Hematopoietic multipotent progenitor cell treated with erythropoietin and hydrocortisone succinate and interleukin-3 and kit ligand, for 17 days (in vitro differentiated cells): ENCODE results near the gene GSTP1.

Experiments
- DNase-seq: peaks from one replicate; pipeline ENCODE4 v3.0.0-alpha.2; 2015; ENCODE audit warnings: low spot score

GSTP1 gene

DNA sequence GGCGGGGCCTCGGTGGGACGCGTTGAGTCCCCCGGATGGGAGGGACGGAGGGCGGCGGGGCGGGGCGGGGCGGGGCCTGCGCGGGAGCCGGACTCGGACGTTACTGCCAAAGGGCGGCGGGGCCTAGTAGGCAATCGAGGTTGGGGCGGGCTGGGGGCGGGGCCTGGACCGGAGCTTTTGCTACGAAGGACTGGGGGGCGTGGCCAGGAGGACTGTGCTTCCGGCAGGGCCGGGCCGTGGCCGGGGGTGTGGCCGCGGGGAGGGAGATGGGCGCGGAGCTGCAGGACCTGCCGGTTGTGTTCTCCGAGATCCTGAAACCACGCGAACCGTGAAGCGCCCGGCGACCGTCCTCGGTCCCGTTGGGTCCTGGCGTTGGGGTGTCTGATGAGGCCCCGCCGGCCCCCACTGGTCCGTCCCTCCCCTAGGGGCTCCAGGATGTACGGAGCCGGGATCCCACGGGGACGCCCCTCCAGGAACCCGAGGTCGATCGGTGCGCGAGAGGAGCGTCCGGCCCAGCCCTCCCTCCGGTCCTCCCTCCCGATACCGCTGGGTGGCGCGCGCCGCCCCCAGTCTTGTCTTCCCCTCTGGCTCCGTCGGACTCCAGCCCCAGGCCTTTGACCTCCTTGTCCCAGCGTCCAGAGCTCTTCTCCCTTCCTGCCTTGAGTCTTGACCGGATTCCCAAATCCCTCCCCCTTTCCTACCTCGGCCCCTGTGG is 46.8 kb downstream of the GSTP1 start:
- DNase-seq = peak; percentile 94

DNA sequence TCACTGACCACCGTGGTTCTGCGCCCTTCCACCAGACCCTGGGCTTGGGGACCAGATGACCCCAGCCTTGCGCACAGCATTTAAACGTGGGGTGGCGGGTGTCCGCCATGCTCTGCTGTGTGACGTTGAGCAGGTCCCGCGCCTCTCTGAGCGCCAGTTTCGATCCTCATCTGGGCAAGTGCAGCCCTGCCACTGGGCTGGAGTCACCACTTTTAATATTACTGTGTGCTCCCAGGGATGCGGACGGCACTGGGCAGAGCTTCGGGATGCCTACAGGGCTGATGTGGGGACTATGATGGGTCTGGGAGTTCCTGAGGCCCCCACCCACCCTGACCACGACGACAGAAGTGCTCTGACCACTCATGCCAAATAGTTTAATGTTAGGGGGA is 47.3 kb downstream of the GSTP1 start:
- DNase-seq = no peak

DNA sequence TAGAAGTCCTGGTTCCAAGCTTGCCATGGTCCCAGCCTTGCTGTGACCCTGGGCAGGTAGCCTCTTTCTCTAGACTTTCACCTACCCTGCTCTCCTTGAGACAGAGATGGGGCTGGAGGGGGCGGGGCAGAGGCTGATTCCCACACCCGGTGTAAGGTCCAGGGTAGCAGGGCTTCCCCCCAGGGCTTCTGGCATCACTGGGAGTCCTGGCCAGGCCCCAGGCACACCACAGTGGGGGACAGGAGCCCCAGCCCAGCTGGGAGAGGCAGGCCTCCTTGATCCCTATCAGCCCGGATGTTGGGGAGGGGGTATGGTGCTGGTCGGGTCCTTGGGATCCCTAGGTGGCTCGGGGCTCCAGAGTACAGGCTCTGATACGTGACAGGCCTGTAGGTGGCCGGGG is 47.8 kb downstream of the GSTP1 start:
- no peak for DNase-seq

DNA sequence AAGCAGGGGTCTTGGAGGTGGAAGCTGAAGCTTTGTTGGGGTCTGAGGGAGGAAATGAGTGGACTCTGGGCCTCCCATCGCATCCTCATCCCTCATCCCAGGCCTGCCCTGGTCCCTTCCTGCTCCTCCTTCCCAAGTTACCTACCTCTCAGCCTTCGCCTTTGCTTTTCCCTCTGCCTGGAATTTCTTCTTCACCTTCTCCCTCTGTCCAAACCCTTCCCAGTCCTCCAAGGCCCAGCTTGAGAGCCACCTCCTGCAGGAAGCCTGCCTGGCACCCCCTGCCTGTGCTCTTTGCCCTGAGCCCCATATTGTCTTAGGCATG is 48.2 kb downstream of the GSTP1 start:
- no peak for DNase-seq

- no peak for DNase-seq
Observed at GRCh38 chr11:67632175-67632981, 48.8 kb downstream of the GSTP1 start.

- no peak for DNase-seq
Observed at GRCh38 chr11:67632982-67633755, 49.6 kb downstream of the GSTP1 start.

- DNase-seq = no peak
Observed at GRCh38 chr11:67633758-67634365, 50.2 kb downstream of the GSTP1 start.

GRCh38 chr11:67634366-67635230 is 51.0 kb downstream of the GSTP1 start:
- no peak for DNase-seq

- DNase-seq = no peak
Observed at GRCh38 chr11:67635231-67635521, 51.6 kb downstream of the GSTP1 start.
